Fibroblast of lung (primary cell): ENCODE data around the gene MISP3. TPM values are rescaled to one million over a fixed set of nuclear protein-coding genes. Genes with fewer than 3 reads are reported as not detected.

ENCODE experiments used
- DNase-seq, 2 donors: peaks; one replicate each; pipeline versions ENCODE4 v3.0.0 to v3.0.0-alpha.2; 2010; ENCODE audit warnings: low read depth in 2 of 2
- H2AFZ ChIP-seq: 2 replicates; pipeline ENCODE4 v1.5.1; 2012; ENCODE audit warnings: low read length, control low read depth, inconsistent platforms
- H3K27ac ChIP-seq: 2 replicates; pipeline ENCODE4 v1.5.1; 2011; ENCODE audit warnings: low read length, control low read depth; ENCODE audit not compliant: insufficient read depth
- H3K27me3 ChIP-seq: 2 replicates; pipeline ENCODE4 v1.5.1; 2011; ENCODE audit warnings: mild to moderate bottlenecking, low read length; ENCODE audit not compliant: control insufficient read depth, insufficient read depth
- H3K36me3 ChIP-seq: 2 replicates; pipeline ENCODE4 v1.5.1; 2011; ENCODE audit warnings: low read length; ENCODE audit not compliant: control insufficient read depth, insufficient read depth
- H3K4me1 ChIP-seq: 2 replicates; pipeline ENCODE4 v1.5.1; 2011; ENCODE audit warnings: low read length; ENCODE audit not compliant: control insufficient read depth, insufficient read depth; ENCODE audit errors: extremely low read depth
- H3K4me2 ChIP-seq: 2 replicates; pipeline ENCODE4 v1.5.1; 2011; ENCODE audit warnings: low read length, control low read depth; ENCODE audit not compliant: insufficient read depth; ENCODE audit errors: extremely low read depth
- H3K4me3 ChIP-seq, 4 experiments: fragments of 200-600 bp in 1 of 4; sonication (generic) in 1 of 4; replicated peaks in 1 of 4; 2 replicates each; pipeline ENCODE4 v1.5.1; 2011 to 2016; ENCODE audit warnings: low read length in 4 of 4, low read depth in 3 of 4, mild to moderate bottlenecking in 3 of 4, control low read depth in 2 of 4, inconsistent platforms in 1 of 4, mixed read lengths in 1 of 4; ENCODE audit not compliant: insufficient read depth in 1 of 4; ENCODE audit errors: control extremely low read depth in 1 of 4
- H3K79me2 ChIP-seq: 2 replicates; pipeline ENCODE4 v1.5.1; 2012; ENCODE audit warnings: mild to moderate bottlenecking, low read length, inconsistent platforms; ENCODE audit not compliant: control insufficient read depth, insufficient read depth
- H3K9ac ChIP-seq: 2 replicates; pipeline ENCODE4 v1.5.1; 2011; ENCODE audit warnings: mild to moderate bottlenecking, low read length, control low read depth; ENCODE audit not compliant: insufficient read depth
- H3K9me3 ChIP-seq: 2 replicates; pipeline ENCODE4 v1.5.1; 2012; ENCODE audit warnings: low read depth, low read length; ENCODE audit not compliant: control insufficient read depth, insufficient read depth
- H4K20me1 ChIP-seq: 2 replicates; pipeline ENCODE4 v1.5.1; 2011; ENCODE audit warnings: low read length; ENCODE audit not compliant: control insufficient read depth, insufficient read depth; ENCODE audit errors: extremely low read depth
- EZH2 ChIP-seq: IDR thresholded peaks from 2 replicates; pipeline ENCODE4 v1.5.1; 2012; ENCODE audit warnings: low read length, control low read depth, mild to moderate bottlenecking; ENCODE audit errors: missing control alignments
- polyA plus RNA-seq, 2 donors: library from polyadenylated mRNA; depleted of rRNA in 1 of 2; stranded (reverse) in 1 of 2; unstranded in 1 of 2; fragments of >200 nt; gene quantifications; 2 replicates each; pipeline ENCODE4 v1.2.1, GENCODE V29; 2011 to 2012; ENCODE audit warnings: missing spikeins in 1 of 2
- total RNA-seq: library from RNA; depleted of rRNA; stranded (reverse); fragments of >200 nt; gene quantifications from 2 replicates; pipeline ENCODE4 v1.2.1, GENCODE V29; 2014
- TF ChIP-seq, protein P1 (sequence below), 2 donors: IDR thresholded peaks in 1 of 2; conservative IDR thresholded peaks in 1 of 2; 1 replicate in 1 of 2; 2 replicates in 1 of 2; pipeline ENCODE4 v1.5.1; 2011 to 2012; ENCODE audit warnings: low read length in 2 of 2, control low read depth in 1 of 2, inconsistent platforms in 1 of 2, low read depth in 1 of 2, mild to moderate bottlenecking in 1 of 2

The MISP3 gene
- total and polyA plus RNA-seq, 2 donors (not counting 1 experiment from before 2014, with no cell fraction given) = 0.33 to 0.83 TPM

DNA sequence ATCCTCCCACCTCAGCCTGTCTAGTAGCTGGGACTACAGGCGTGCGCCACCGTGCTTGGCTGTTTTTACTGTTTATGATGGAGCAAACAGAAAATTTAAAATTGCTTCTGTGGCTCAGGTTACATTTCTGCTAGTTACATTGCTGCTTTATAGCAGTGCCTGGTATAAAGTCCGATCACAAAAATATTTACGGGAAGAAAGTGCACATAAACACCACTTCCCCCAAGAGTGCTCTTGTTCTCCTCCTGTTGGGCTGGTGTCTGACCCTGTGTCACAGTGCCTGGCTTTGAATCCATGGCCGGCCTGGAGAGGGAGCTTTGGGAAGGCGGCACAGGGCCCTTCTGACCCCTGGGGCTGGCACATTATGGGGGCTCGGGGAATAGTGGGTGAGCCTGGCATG, 33.1 kb downstream of the MISP3 start:
- Histone ChIP-seq H3K27me3 (no peaks in the 10 kb centered on the region), H3K79me2 (peaks cover under 1% of the 10 kb centered on the region), H4K20me1 (no peaks in the 10 kb centered on the region), H3K4me2 (no peak overlapping the region), H2AFZ (no peak overlapping the region), H3K4me3 (no peak overlapping the region), H3K36me3 (peaks cover 4% of the 10 kb centered on the region), H3K27ac (no peak overlapping the region), H3K9ac (no peak overlapping the region), H3K9me3 (no peaks in the 10 kb centered on the region), H3K4me1 (no peaks in the 10 kb centered on the region)
- no peak for DNase-seq
- no peak for TF ChIP-seq EZH2
- TF ChIP-seq, protein P1, sequence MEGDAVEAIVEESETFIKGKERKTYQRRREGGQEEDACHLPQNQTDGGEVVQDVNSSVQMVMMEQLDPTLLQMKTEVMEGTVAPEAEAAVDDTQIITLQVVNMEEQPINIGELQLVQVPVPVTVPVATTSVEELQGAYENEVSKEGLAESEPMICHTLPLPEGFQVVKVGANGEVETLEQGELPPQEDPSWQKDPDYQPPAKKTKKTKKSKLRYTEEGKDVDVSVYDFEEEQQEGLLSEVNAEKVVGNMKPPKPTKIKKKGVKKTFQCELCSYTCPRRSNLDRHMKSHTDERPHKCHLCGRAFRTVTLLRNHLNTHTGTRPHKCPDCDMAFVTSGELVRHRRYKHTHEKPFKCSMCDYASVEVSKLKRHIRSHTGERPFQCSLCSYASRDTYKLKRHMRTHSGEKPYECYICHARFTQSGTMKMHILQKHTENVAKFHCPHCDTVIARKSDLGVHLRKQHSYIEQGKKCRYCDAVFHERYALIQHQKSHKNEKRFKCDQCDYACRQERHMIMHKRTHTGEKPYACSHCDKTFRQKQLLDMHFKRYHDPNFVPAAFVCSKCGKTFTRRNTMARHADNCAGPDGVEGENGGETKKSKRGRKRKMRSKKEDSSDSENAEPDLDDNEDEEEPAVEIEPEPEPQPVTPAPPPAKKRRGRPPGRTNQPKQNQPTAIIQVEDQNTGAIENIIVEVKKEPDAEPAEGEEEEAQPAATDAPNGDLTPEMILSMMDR (conservative IDR thresholded peaks at IDR 0.05 in 1 of 2, IDR thresholded peaks at IDR 0.05 in 1 of 2; ENCODE audit: low read depth in 1 of 2, low read length in 2 of 2) = no peak

DNA sequence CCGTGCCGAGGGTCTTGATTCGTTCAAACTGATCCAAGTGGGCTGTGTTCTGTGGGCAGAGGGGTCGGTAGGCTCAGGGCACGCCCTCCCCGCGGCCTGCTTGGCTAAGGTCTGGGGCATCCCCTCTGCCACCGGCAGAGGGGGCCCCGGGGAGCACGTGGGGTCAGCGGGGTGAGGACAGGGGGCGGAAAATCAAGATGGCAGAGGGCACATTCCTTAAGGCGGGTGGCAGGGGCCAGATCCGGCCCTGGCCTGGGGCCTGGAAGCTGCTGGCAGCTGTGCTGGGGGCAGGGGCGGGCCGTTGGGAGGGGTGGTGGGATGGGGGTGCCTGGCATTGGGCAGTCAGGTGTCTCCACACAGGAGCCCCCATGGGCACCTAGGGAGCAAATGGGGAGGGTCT, 34.3 kb downstream of the MISP3 start:
- Histone ChIP-seq H4K20me1 (no peaks in the 10 kb centered on the region), H3K4me3 (no peak overlapping the region), H3K36me3 (peaks cover 5% of the 10 kb centered on the region), H3K9ac (no peak overlapping the region), H3K27ac (no peak overlapping the region), H3K4me2 (no peak overlapping the region), H3K9me3 (no peaks in the 10 kb centered on the region), H3K79me2 (peaks cover 5% of the 10 kb centered on the region), H3K4me1 (no peaks in the 10 kb centered on the region), H3K27me3 (no peaks in the 10 kb centered on the region), H2AFZ (no peak overlapping the region)
- no peak for TF ChIP-seq EZH2
- TF ChIP-seq, protein P1 (conservative IDR thresholded peaks at IDR 0.05 in 1 of 2, IDR thresholded peaks at IDR 0.05 in 1 of 2; ENCODE audit: low read depth in 1 of 2, low read length in 2 of 2) = no peak
- DNase-seq = no peak

DNA sequence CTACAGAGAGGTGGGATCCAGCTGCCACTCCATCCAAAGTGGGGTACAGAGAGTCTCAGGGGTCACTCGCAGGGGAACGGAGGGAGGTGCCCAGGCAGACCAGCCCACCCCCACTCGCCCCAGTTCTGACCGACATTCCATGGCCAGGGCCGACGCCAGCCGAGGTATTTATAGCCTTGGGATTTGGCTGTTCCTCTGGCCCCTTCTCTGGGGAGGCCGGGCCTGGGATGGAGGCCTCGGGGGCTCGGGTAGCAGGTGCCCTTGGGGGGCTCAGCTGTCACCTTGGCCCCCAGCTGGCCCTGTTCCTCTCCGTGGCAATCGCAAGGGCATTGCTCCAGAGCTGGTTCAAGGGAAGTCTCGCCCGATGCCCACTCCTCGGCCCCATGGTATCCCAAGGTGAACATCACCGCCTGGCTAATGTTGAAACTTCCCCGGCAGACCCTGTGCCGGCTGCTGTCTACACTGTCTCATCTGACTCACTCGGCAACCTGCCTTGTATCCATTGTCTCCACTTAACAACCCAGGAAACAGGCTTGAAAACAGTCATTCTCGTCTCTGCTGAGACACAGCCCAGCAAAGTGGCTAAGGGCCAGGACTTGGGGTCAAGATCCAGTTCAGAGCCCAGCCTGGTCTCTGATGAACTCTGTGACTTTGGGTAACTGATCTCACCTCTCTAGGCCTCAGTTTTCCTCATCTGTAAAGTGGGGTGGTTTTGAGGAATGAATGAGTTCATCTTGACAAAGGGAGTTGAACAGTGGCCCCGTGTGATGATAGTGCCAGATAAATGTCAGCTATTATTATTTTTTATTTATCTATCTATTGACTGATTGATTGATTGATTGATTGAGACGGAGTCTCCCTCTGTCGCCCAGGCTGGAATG, 35.2 kb downstream of the MISP3 start:
- Histone ChIP-seq H3K4me2 (no peak overlapping the region), H3K27ac (peak overlapping the region; percentile 8), H4K20me1 (no peaks in the 10 kb centered on the region), H3K36me3 (peaks cover 2% of the 10 kb centered on the region), H3K9ac (no peak overlapping the region), H3K4me1 (peaks cover 6% of the 10 kb centered on the region), H3K9me3 (no peaks in the 10 kb centered on the region), H3K4me3 (no peak overlapping the region), H2AFZ (no peak overlapping the region), H3K27me3 (no peaks in the 10 kb centered on the region), H3K79me2 (peaks cover 12% of the 10 kb centered on the region)
- peak in 1 of 2 donors; percentile 67 for DNase-seq
- TF ChIP-seq, protein P1 (conservative IDR thresholded peaks at IDR 0.05 in 1 of 2, IDR thresholded peaks at IDR 0.05 in 1 of 2; ENCODE audit: low read depth in 1 of 2, low read length in 2 of 2) = no peak
- no peak for TF ChIP-seq EZH2
